HEK293 (cell line): Measurements from ENCODE around the gene GNB1L.

Experiments used
- CTCF ChIA-PET: fragments of 350-600 bp; formaldehyde crosslinking; extraction: SDS; loops from one replicate; lab custom pipeline; 2021; ENCODE audit warnings: antibody characterized with exemption; lab: Yijun Ruan, JAX
- POLR2A ChIA-PET: fragments of 300-600 bp; formaldehyde crosslinking; extraction: SDS; loops from one replicate; lab custom pipeline; 2020; ENCODE audit warnings: antibody characterized with exemption, inconsistent platforms; lab: Yijun Ruan, JAX
- H3K27ac ChIP-seq: fragments of 200-500 bp; sonication (Bioruptor generic); 2 replicates; pipeline ENCODE4 v1.5.1; 2014; ENCODE audit warnings: low read depth, low read length, control low read depth, inconsistent platforms; ENCODE audit errors: extremely low read depth
- H3K36me3 ChIP-seq, 2 experiments: fragments of 200-500 bp in 1 of 2; sonication (Bioruptor generic) in 1 of 2; 1 replicate in 1 of 2; 2 replicates in 1 of 2; pipeline ENCODE4 v1.5.1; 2014 to 2017; ENCODE audit warnings: inconsistent platforms in 2 of 2, low read length in 2 of 2; ENCODE audit not compliant: control insufficient read depth in 2 of 2, insufficient read depth in 1 of 2
- H3K4me1 ChIP-seq: fragments of 200-500 bp; sonication (Bioruptor generic); 2 replicates; pipeline ENCODE4 v1.5.1; 2014; ENCODE audit warnings: mild to moderate bottlenecking, low read length, inconsistent platforms; ENCODE audit not compliant: control insufficient read depth, insufficient read depth
- H3K4me3 ChIP-seq: 2 replicates; pipeline ENCODE4 v1.5.1; 2011; ENCODE audit warnings: low read depth, mild to moderate bottlenecking, control low read depth, low read length, moderate library complexity
- H3K9me3 ChIP-seq: fragments of 200-500 bp; sonication (Bioruptor generic); 2 replicates; pipeline ENCODE4 v1.5.1; 2014; ENCODE audit warnings: low read depth, low read length, inconsistent platforms; ENCODE audit not compliant: control insufficient read depth, insufficient read depth
- EGR2 ChIP-seq: fragments of 450-650 bp; formaldehyde crosslinking; IDR thresholded peaks from 2 replicates; pipeline ENCODE4 v1.5.1; 2016; ENCODE audit warnings: low read depth, missing biosample characterization, missing genetic modification characterization
- GFI1B ChIP-seq: fragments of 450-650 bp; formaldehyde crosslinking; IDR thresholded peaks from 2 replicates; pipeline ENCODE4 v1.5.1; 2016; ENCODE audit warnings: missing biosample characterization, missing genetic modification characterization
- GLIS2 ChIP-seq: fragments of 450-650 bp; formaldehyde crosslinking; IDR thresholded peaks from 2 replicates; pipeline ENCODE4 v1.5.1; 2016; ENCODE audit warnings: missing biosample characterization, missing genetic modification characterization
- KLF10 ChIP-seq: fragments of 450-650 bp; IDR thresholded peaks from 2 replicates; pipeline ENCODE4 v1.5.1; 2018; ENCODE audit warnings: missing biosample characterization, mild to moderate bottlenecking, missing genetic modification characterization
- OVOL3 ChIP-seq: fragments of 450-650 bp; formaldehyde crosslinking; IDR thresholded peaks from 2 replicates; pipeline ENCODE4 v1.5.1; 2016; ENCODE audit warnings: missing biosample characterization, missing genetic modification characterization
- ZFP3 ChIP-seq: fragments of 450-650 bp; formaldehyde crosslinking; IDR thresholded peaks from 2 replicates; pipeline ENCODE4 v1.5.1; 2016; ENCODE audit warnings: low read depth, missing biosample characterization, missing genetic modification characterization
- ZNF112 ChIP-seq: fragments of 450-650 bp; formaldehyde crosslinking; IDR thresholded peaks from 2 replicates; pipeline ENCODE4 v1.5.0; 2017; ENCODE audit warnings: missing biosample characterization, missing genetic modification characterization
- ZNF132 ChIP-seq: fragments of 450-650 bp; formaldehyde crosslinking; IDR thresholded peaks from 2 replicates; pipeline ENCODE4 v1.5.1; 2017; ENCODE audit warnings: missing biosample characterization, missing genetic modification characterization, borderline replicate concordance
- ZNF157 ChIP-seq: fragments of 450-650 bp; formaldehyde crosslinking; IDR thresholded peaks from 2 replicates; pipeline ENCODE4 v1.5.1; 2016; ENCODE audit warnings: missing biosample characterization, missing genetic modification characterization
- ZNF175 ChIP-seq: fragments of 450-650 bp; formaldehyde crosslinking; IDR thresholded peaks from 2 replicates; pipeline ENCODE4 v1.5.1; 2016; ENCODE audit warnings: missing biosample characterization, missing genetic modification characterization
- ZNF18 ChIP-seq: fragments of 450-650 bp; formaldehyde crosslinking; IDR thresholded peaks from 2 replicates; pipeline ENCODE4 v1.5.1; 2016; ENCODE audit warnings: missing biosample characterization, missing genetic modification characterization
- ZNF184 ChIP-seq: fragments of 450-650 bp; IDR thresholded peaks from 2 replicates; pipeline ENCODE4 v1.5.1; 2018; ENCODE audit warnings: missing biosample characterization, mild to moderate bottlenecking, missing genetic modification characterization
- ZNF24 ChIP-seq: fragments of 450-650 bp; formaldehyde crosslinking; IDR thresholded peaks from 2 replicates; pipeline ENCODE4 v1.5.1; 2016; ENCODE audit warnings: missing biosample characterization, missing genetic modification characterization
- ZNF48 ChIP-seq: fragments of 450-650 bp; formaldehyde crosslinking; IDR thresholded peaks from 2 replicates; pipeline ENCODE4 v1.5.1; 2016; ENCODE audit warnings: missing biosample characterization, missing genetic modification characterization
- ZNF529 ChIP-seq: fragments of 450-650 bp; formaldehyde crosslinking; IDR thresholded peaks from 2 replicates; pipeline ENCODE4 v1.5.1; 2017; ENCODE audit warnings: missing genetic modification characterization, missing biosample characterization; ENCODE audit not compliant: insufficient replicate concordance
- ZNF571 ChIP-seq: fragments of 450-650 bp; formaldehyde crosslinking; IDR thresholded peaks from 2 replicates; pipeline ENCODE4 v1.5.0; 2017; ENCODE audit warnings: missing biosample characterization, missing genetic modification characterization
- ZNF596 ChIP-seq: fragments of 450-650 bp; IDR thresholded peaks from 2 replicates; pipeline ENCODE4 v1.5.0; 2018; ENCODE audit warnings: missing biosample characterization, mild to moderate bottlenecking, missing genetic modification characterization, moderate library complexity
- ZNF670 ChIP-seq: fragments of 450-650 bp; formaldehyde crosslinking; IDR thresholded peaks from 2 replicates; pipeline ENCODE4 v1.5.1; 2016; ENCODE audit warnings: missing biosample characterization, missing genetic modification characterization, low read depth
- ZNF707 ChIP-seq: fragments of 450-650 bp; formaldehyde crosslinking; IDR thresholded peaks from 2 replicates; pipeline ENCODE4 v1.5.1; 2016; ENCODE audit warnings: missing biosample characterization, missing genetic modification characterization
- ZNF747 ChIP-seq: fragments of 450-650 bp; formaldehyde crosslinking; IDR thresholded peaks from 2 replicates; pipeline ENCODE4 v1.5.1; 2016; ENCODE audit warnings: missing biosample characterization, missing genetic modification characterization
- ZNF785 ChIP-seq: fragments of 450-650 bp; formaldehyde crosslinking; IDR thresholded peaks from 2 replicates; pipeline ENCODE4 v1.5.1; 2016; ENCODE audit warnings: missing biosample characterization, missing genetic modification characterization
- ZXDB ChIP-seq: fragments of 450-650 bp; formaldehyde crosslinking; IDR thresholded peaks from 2 replicates; pipeline ENCODE4 v1.5.1; 2016; ENCODE audit warnings: missing biosample characterization, missing genetic modification characterization

The GNB1L gene

DNA sequence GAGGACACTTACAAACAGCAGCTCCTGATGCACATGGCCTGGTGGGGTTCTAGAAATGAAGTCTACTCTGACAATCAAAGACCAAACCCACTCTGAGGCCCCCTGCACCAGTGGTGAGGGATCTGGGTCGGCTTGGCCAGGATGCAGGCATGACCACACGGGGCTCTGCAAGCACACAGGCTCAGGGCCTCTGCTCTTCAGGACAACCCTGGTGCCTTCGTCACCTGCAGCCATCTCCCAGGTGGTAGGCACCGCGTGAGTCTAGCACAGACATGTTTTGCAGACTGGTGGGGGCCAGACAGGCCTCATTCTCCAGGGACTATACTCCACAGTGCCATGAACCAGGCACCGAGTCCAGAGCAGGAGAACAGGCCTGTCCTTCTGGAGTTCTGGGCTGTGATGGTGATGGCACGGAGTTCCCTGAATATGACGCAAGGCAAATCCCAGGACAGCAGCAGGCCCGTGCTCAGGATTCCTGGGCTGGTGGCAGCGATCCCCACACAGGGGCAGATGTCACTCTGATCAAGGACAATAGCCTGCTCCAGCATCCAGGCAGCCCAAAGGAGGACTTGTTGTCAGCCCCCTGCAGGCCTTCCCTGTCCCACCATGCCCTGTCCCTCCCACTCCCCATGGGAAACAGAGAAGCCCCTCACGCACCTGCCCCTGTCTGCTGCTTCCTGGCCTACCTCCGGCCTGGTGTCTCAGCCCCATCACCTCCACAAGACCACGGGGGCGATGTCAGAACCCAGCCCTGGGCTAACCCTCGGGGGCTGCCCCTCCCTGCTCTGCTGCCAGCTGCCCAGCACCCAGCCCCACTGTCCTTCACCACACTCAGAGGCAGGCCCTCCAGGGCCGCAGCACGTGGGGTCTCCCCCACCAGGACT, 36.1 kb downstream of the GNB1L start:
- peaks cover 0 to 14% of the 10 kb centered on the region in 2 experiments; a peak in 1 of 3 replicates for H3K36me3 ChIP-seq
- CTCF ChIA-PET: interaction anchor here (0.6 to 1.7 kb wide), 5 partner anchors 21 to 129 kb away, joined by 3 to 4 read pairs (median 3); no protein-coding TSS in a partner anchor
- TF ChIP-seq ZNF747 (tag by site-specific recombination) (no peak), GLIS2 (tag by site-specific recombination) (peak; percentile 46; the same call in 1 of the 2 replicates)
- TF ChIP-seq, all 188 proteins: peak for 1
- POLR2A ChIA-PET: no interaction called here
- H3K27ac ChIP-seq: no peak overlapping the region
- H3K4me1 ChIP-seq: no peaks in the 10 kb centered on the region
- H3K4me3 ChIP-seq: no peak overlapping the region
- no peaks in the 10 kb centered on the region for H3K9me3 ChIP-seq

- Histone ChIP-seq H3K9me3 (no peaks in the 10 kb centered on the region), H3K4me1 (no peaks in the 10 kb centered on the region), H3K27ac (no peak overlapping the region), H3K4me3 (no peak overlapping the region), H3K36me3 (peaks cover 0 to 26% of the 10 kb centered on the region in 2 experiments; a peak in 1 of 3 replicates)
- TF ChIP-seq OVOL3 (no peak), GFI1B (tag by site-specific recombination) (no peak), ZNF157 (tag by site-specific recombination) (no peak), ZFP3 (tag by site-specific recombination) (no peak), ZNF707 (tag by site-specific recombination) (no peak), ZNF670 (no peak)
- CTCF ChIA-PET: no interaction called here
- POLR2A ChIA-PET: no interaction called here
These were observed 38.1 kb downstream of the GNB1L start for GRCh38 chr22:19816372-19817119.

- Histone ChIP-seq H3K27ac (no peak overlapping the region), H3K9me3 (no peaks in the 10 kb centered on the region), H3K4me1 (no peaks in the 10 kb centered on the region), H3K4me3 (no peak overlapping the region), H3K36me3 (peaks cover 0 to 26% of the 10 kb centered on the region in 2 experiments; a peak in 1 of 3 replicates)
- TF ChIP-seq ZNF48 (tag by site-specific recombination) (no peak), ZNF596 (tag by site-specific recombination) (no peak), KLF10 (tag by site-specific recombination) (no peak), ZNF112 (no peak), ZXDB (no peak), ZNF529 (no peak)
- ChIA-PET POLR2A (no interaction called here), CTCF (interaction anchor here (0.7 to 1.2 kb wide), 2 partner anchors 85 to 132 kb away, joined by 3 to 5 read pairs; no protein-coding TSS in a partner anchor)
These were observed 38.8 kb downstream of the GNB1L start for GRCh38 chr22:19815823-19816290.

GRCh38 chr22:19815093-19815822, 39.4 kb downstream of the GNB1L start:
- Histone ChIP-seq H3K4me3 (no peak overlapping the region), H3K36me3 (peaks cover 0 to 26% of the 10 kb centered on the region in 2 experiments; a peak in 1 of 3 replicates), H3K9me3 (no peaks in the 10 kb centered on the region), H3K27ac (no peak overlapping the region), H3K4me1 (no peaks in the 10 kb centered on the region)
- CTCF ChIA-PET: interaction anchor here (0.7 to 1.2 kb wide), 2 partner anchors 85 to 132 kb away, joined by 3 to 5 read pairs; no protein-coding TSS in a partner anchor
- POLR2A ChIA-PET: no interaction called here
- TF ChIP-seq ZNF175 (no peak), ZNF132 (tag by site-specific recombination) (no peak), ZNF184 (tag by site-specific recombination) (no peak), EGR2 (no peak), ZNF707 (tag by site-specific recombination) (no peak), ZNF785 (no peak), KLF10 (tag by site-specific recombination) (no peak), ZNF571 (tag by site-specific recombination) (no peak), ZNF24 (tag by site-specific recombination) (no peak), ZNF18 (tag by site-specific recombination) (no peak)
